GM12874 (cell line): ENCODE results near the gene TCF7L1.

Experiments used
- TF ChIP-seq, protein P1 (sequence below): IDR thresholded peaks from 2 replicates; pipeline ENCODE4 v1.5.1; 2011; ENCODE audit warnings: low read depth, mild to moderate bottlenecking, control low read depth, low read length, moderate library complexity; ENCODE audit not compliant: insufficient read depth

Gene TCF7L1

DNA sequence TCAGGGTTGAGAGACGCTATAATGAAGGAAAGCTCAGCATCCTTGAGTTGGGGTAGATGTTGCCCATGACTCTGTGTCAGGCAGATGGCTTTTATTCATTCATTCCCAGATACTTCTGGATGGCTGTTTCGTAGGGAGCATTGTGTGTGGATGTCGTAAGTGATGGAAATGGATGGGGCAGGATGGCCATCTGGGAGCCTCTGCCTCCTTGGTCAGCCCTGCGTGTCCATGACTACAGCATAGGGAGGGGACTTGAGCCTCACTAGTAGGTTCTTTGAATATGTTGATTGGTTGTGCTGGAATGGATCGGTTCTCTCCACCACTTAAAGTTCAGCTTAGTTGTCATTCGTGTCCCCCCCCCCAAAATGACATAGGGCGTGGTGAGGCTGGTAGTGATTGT is 149.7 kb downstream of the TCF7L1 start:
- TF ChIP-seq, protein P1, sequence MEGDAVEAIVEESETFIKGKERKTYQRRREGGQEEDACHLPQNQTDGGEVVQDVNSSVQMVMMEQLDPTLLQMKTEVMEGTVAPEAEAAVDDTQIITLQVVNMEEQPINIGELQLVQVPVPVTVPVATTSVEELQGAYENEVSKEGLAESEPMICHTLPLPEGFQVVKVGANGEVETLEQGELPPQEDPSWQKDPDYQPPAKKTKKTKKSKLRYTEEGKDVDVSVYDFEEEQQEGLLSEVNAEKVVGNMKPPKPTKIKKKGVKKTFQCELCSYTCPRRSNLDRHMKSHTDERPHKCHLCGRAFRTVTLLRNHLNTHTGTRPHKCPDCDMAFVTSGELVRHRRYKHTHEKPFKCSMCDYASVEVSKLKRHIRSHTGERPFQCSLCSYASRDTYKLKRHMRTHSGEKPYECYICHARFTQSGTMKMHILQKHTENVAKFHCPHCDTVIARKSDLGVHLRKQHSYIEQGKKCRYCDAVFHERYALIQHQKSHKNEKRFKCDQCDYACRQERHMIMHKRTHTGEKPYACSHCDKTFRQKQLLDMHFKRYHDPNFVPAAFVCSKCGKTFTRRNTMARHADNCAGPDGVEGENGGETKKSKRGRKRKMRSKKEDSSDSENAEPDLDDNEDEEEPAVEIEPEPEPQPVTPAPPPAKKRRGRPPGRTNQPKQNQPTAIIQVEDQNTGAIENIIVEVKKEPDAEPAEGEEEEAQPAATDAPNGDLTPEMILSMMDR: no peak

DNA sequence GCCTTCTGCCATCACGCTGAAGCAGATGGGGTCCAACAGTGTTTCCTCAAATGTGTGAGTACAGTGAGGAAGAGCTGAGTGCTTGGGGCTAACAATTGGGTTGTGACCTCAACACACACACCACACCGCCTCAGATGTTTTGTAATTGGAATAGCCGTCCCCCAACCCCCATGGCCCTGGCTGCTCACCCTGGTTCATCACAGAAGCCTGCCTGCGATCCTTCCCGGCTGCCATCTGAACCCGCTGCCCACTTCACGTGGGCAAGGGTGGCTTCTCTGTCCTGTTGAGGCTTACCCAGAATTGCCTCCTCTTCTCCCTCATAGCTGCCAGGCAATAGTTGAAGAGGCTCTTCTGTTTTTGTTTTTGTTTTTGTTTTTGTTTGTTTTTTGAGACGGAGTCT is 150.4 kb downstream of the TCF7L1 start:
- TF ChIP-seq, protein P1: no peak

DNA sequence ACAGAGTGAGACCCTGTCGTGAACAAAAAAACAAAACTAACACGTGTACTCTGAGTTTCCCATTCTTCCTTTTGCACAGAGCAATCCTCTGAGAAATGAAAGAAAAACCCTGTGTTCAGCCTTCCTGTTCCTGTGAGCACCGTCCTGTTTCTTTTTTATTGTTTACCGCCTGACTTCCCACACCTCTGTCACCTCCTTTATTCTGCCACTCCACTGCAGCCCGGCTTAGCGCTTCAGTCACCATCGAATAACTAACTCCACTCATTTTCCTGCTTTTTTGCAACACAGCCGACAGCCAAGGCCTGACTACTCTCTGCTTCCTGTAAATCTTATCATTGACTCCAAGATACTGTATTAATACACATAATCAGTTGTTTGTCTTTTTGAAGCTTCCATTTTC is 153.7 kb downstream of the TCF7L1 start:
- TF ChIP-seq, protein P1: no peak

- TF ChIP-seq, protein P1: no peak
These were observed 154.5 kb downstream of the TCF7L1 start for GRCh38 chr2:85287721-85288120.

GRCh38 chr2:85288244-85288725 is 155.1 kb downstream of the TCF7L1 start:
- TF ChIP-seq, protein P1: no peak

DNA sequence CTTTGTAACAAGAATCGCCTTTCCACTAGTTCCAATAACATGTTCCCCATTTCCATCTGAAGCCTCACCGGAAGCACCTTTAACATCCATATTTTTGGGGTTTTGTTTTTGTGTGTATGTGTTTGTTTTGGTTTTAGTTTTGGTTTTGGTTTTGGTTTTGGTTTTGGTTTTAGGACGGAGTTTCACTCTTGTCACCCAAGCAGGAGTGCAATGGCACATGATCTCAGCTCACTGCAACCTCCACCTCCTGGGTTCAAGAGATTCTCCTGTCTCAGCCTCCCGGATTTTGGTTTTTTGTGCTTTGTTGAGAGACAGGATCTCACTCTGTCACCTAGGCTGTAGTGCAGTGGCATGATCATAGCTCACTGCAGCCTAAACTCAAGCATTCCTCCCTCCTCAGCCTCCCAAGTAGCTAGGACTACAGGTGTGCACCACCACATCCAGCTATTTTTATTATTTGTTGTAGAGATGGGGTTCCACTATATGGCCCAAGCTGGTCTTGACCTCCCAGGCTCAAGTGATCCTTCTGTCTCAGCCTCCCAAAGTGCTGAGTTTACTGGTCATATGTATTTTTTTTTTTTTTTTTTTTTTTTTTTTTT is 158.3 kb downstream of the TCF7L1 start:
- TF ChIP-seq, protein P1: no peak

- TF ChIP-seq, protein P1: no peak
These were observed 168.9 kb downstream of the TCF7L1 start for GRCh38 chr2:85302121-85302520.
